CD4-positive, alpha-beta T cell treated with Interleukin-15 for 4 hours (primary cell): ENCODE results near the gene ZSCAN30.
"Not testable (repeated sequence)": the region's sequence is repeated elsewhere in the genome, so short reads cannot be mapped to it uniquely, and the experiment has no call there.

ENCODE experiments used
- DNase-seq: peaks from one replicate; pipeline ENCODE4 v3.0.0-alpha.2; 2020; ENCODE audit warnings: low spot score

The ZSCAN30 gene

DNA sequence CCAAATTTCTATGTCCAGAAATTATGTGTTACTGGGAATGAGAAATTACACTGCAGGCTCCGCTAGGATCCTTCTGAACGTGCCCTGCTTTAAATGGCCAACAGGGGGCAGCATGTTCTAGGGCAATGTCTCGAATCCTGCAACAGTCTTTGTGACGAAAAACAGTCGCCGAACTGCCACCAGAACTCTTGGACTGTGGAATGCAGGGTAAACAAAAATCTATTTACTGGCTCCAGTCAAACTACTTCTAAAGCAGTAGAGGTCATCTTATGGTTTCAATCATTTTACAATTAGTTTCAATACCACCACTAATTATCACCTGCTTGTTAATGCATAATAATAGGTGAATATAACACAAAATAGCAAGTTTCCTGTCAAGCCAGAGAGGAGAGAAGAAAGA lies 59.0 kb downstream of the ZSCAN30 start:
- DNase-seq = peak; percentile 85

DNA sequence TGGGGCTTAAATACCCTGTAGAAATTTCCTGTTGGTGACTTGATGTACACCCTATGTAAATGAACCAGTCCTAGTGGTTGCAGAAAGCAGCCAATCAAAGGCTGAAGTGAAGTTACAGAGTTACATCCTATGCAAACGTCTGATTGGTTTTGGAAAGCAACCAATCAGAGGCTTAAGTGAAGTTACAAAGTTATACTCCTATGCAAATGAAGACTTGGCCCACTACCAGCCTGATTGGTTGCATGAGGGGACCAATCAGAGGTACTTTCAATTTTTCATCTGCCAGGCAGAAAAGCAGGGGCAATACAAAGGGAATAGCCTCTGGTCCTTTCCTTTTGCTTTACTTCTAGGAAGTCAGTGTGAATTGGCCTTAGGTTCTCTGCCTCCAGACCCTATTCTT lies 62.8 kb downstream of the ZSCAN30 start:
- no peak for DNase-seq

DNA sequence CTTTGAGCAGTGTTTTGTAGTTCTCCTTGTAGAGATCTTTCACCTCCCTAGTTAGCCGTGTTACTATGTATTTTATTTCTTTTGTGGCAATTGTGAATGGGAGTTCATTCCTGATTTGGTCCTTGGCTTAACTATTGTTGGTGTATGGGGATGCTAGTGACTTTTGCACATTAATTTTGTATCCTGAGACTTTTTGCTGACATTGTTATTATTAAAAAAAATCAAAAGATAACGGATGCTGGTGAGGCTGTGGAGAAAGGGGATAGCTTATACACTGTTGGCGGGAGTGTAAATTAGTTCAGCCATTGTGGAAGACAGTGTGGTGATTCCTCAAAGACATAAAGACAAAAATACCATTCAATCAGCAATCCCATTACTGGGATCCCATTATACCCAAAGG lies 66.2 kb downstream of the ZSCAN30 start:
- DNase-seq = no peak

DNA sequence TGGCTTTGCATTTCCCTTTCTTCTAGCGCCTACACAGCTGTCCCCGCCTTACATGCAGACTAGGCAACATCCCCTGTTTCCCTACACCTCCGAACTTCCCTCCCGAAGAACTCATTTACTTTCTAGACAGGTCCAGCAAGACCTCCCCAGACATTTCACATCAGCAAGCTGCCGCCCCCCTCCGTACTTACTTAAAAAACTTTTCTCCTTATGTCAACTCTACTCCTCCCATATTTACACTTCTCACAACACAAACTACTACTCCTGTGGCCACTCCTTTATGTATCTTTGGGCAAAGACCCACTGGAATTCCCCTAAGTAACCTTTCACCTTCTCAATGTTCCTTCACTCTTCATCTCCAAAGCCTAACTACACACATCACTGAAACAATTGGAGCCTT lies 69.6 kb downstream of the ZSCAN30 start:
- no peak for DNase-seq

DNA sequence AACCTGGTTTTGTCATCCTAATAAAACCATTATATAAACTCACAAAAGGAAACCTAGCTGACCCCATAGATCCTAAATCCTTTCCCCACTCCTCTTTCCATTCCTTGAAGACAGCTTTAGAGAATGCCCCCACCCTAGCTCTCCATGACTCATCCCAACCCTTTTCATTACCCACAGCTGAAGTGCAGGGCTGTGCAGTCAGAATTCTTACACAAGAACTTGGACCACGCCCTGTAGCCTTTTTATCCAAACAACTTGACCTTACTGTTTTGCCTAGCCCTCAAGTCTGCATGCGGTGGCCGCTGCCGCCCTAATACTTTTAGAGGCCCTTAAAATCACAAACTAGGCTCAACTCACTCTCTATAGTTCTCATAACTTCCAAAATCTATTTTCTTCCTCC lies 70.7 kb downstream of the ZSCAN30 start:
- DNase-seq = not testable (repeated sequence)

DNA sequence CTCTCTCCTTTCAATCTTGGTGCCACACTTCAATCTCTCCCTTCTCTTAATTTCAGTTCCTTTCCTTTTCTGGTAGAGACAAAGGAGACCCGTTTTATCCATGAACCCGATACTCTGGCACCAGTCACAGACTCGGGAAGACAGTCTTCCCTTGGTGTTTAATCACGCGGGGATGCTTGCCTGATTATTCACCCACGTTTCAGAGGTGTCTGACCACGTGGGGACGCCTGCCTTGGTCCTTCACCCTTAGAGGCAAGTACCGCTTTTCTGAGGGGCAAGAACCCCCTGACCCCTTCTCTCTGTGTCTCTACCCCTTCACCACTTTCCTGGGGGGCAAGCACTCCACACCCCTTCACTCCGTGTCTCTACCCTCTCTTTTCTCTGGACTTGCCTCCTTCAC lies 73.4 kb downstream of the ZSCAN30 start:
- not testable (repeated sequence) for DNase-seq

DNA sequence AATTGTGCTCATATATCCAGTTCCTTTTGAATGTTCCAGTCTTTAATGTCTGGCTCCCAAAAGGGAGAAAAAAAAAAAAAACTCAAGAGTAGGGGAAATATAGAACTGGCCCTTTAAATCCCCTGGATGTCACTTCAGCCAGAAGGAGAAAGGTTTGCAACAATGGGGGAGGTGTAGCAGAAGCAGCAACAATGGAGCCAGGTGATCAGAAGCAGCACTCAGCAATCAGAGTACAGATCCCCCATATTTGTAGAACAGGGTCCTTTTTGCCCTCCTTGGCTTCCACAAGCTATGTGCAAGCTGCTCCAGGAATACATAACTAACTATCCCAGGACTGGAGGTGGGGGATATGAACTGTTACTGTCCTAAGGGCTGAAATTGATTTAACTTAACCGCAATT lies 75.0 kb downstream of the ZSCAN30 start:
- no peak for DNase-seq

DNA sequence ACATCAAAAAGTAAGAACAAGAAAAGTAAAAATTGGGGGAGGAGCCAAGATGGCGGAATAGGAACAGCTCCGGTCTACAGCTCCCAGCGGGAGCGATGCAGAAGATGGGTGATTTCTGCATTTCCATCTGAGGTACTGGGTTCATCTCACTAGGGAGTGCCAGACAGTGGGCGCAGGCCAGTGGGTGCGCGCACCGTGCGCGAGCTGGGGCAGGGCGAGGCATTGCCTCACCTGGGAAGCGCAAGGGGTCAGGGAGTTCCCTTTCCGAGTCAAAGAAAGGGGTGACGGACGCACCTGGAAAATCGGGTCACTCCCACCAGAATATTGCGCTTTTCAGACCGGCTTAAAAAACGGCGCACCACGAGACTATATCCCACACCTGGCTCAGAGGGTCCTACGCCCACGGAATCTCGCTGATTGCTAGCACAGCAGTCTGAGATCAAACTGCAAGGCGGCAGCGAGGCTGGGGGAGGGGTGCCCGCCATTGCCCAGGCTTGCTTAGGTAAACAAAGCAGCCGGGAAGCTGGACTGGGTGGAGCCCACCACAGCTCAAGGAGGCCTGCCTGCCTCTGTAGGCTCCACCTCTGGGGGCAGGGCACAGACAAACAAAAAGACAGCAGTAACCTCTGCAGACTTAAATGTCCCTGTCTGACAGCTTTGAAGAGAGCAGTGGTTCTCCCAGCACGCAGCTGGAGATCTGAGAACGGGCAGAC lies 84.1 kb downstream of the ZSCAN30 start:
- not testable (repeated sequence) for DNase-seq

DNA sequence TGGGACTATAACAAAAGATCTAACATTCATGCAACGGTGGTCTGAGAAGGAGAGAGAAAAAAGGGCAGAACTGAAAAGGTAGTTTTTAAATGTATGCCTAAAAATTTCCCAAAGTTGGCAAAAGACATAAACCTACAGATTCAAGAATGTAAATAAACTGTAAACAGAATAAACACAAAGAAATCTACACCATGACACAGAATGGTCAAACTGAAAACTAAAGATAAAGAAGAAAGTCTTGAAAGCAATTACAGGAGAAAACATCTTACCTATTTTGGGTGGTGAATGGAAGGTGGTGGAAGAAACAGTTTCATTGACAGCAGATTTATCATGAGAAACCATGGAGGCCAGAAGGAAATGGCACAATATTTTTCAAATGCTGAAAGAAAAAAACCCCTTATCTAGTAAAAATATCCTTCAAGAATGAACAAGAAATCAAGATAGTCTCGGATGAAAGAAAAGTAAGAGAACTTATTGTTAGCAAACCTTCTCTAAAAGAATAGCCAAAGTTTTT lies 84.8 kb downstream of the ZSCAN30 start:
- no peak for DNase-seq

DNA sequence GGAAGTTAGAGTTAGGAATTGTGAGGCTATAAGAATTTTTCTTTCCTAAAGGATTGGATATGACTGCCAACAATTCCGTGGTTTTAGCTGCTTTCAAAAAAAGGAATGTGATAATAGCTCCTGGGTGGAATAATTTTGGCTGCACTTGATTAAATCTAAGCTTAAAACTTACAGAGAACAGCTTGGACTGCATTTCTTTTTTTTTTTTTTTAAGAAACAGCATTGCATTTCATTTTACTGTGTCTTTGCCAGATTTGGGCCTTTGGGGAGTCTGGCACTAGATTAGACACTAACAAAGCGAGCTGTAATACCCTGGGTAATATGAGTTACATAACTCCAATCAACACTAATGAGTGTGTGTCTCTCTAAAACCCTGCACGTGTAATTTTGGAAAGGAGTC lies 87.0 kb downstream of the ZSCAN30 start:
- no peak for DNase-seq

DNA sequence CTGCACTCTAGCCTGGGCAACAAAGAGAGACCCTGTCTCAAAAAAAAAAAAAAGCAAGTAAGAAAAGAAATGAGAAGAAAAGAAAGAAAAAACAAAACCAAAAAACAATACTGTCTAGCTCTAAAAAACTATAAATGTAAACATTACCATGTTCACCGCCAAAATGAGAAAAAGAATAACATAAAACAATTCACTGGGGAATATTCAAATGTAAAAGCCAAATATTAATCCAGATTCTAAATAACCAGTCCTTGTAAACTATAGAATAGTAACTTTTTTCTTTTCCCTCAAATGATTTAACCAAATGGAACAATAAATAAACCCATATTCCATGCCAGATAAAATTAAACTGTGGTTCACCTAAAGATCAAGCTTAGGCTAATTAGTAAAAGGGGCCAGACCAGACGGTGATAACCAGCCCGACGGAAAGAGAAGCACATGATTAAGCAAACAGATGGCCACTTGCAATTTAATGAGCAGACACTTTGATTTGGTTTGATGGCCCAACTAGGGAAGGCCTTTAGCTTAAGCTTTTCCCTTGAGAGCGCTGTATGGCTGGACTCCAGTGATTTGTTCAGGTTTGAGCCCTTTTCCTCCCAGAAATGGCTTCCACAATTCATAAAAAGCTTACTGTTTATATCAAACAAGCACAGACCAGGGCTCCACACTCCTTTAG lies 88.6 kb downstream of the ZSCAN30 start:
- DNase-seq = no peak
